HG03558 (cell line): ENCODE data around the gene UVSSA.
"Not testable (repeated sequence)": the region's sequence is repeated elsewhere in the genome, so short reads cannot be mapped to it uniquely, and the experiment has no call there.

Experiments used
- ATAC-seq: cut with Tn5 transposase; IDR thresholded peaks from one replicate; pipeline ENCODE4 v1.9.1; 2021; ENCODE audit warnings: moderate number of reproducible peaks; ENCODE audit not compliant: unreplicated experiment; ENCODE audit errors: extremely low read depth

Gene UVSSA

GRCh38 chr4:1362046-1362445 is 15.0 kb downstream of the UVSSA start:
- no peak for ATAC-seq

DNA sequence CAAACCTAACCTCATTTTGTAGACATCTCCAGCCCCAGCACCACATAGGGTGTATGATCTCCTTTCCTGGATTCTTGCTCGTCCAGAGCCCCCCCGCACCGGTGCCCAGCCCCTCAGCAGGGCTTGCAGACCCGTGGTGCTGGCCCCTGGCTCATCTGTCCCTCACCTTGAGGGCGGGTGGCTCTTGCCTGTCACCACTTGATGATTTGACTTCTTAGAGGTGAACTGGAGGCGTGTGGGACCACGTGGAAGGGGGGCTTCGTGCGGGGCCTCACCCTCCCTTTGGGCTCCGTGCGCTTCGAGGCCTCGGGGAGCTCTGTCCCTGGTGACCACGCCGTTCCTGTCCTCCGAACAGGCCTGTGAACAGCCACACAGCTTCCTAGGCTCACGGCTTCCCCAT is 15.5 kb downstream of the UVSSA start:
- ATAC-seq = no peak

DNA sequence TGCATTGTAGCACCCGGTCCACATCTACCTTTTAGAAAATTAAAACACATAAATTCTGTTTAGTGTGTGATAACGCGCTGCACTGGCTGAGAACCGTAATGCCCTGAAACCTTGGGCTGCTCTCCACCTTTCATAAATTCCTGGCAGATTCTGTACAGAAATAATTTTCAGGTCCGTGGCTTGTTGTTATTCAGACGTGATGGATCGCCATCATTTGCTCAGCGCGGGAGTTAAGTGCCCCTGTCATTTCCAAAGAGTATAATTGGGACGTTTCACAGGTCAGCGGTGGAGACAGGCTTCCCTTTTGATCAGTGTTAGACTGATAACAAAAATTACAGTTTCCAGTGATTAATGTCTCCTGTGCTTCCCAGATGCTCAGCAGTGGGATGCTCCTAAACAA is 16.5 kb downstream of the UVSSA start:
- ATAC-seq = no peak

GRCh38 chr4:1364217-1364616 is 17.2 kb downstream of the UVSSA start:
- no peak for ATAC-seq

- ATAC-seq = no peak
Observed at GRCh38 chr4:1364748-1365147, 17.7 kb downstream of the UVSSA start.

DNA sequence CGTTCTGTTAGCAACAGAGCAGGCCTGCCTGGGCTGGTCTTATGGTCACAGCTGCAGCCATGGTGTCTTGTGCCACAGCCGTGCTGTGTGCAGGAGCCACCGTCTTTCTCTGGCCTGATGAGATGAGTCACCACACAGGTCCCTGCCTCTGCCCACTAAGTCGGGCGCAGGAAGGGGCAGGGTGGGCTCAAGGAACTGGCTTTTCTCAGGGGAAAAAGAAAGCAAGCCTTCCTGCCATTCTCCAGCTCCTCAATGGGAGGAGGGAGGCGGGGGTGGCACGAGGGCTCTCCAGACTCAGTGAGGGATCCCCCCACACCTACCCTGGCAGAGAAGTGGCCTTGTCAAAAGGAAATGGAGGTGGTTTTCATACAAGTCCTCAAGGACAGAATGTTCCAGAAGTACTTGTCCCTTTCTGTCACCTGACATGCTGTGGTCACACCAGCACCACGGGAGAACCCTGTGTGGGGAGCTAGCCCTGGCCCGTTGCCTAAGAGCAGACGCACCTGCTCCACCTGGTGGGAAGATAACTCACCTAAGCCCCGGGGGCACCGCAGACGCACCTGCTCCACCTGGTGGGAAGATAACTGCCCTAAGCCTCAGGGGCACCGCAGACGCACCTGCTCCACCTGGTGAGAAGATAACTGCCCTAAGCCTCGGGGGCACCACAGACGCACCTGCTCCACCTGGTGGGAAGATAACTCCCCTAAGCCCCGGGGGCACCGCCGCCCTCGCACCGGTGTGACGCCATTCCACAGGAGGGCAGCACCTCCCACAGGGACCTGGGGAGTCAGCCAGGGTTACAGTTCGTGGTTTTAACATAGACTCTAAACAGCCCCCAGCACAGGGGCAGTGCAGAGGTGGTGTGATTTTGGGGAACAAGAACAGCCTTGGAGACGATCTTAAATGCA is 18.5 kb downstream of the UVSSA start:
- ATAC-seq = no peak

GRCh38 chr4:1366371-1367229 is 19.6 kb downstream of the UVSSA start:
- no peak for ATAC-seq

DNA sequence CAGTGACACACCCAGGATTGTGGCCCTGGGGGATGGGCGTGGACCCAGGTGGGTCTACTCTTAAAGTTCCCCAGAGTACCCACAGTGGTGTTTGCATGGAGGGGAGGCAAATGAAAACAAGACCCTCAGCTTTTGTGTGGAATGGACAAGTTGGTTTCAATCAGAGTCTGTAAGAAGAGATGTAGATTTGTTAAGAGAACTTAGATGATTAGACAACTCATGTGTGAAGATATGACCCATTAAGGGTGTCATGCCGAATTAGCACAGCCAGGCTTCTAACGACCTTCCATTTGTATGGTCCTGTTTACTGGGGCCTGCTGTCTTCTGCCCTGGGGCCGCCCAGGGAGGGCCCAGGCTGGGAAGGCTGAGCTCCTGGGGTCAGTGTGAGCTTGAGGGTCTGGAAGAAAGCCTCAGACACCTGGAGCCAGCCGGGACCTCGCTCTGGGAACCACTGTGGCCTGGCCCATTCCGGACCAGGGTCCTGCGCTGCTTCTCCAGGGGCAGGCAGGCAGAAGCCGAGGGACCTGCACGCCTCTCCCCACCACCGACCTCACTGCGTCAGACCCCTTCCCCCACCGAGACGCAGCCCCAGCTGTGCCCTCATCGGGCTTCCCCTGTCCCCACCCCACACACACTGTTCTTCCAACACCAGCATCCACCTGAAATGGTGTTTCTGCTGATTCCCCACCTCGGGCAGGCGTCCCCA is 20.4 kb downstream of the UVSSA start:
- ATAC-seq = no peak

GRCh38 chr4:1367936-1368289 is 20.9 kb downstream of the UVSSA start:
- ATAC-seq = no peak

DNA sequence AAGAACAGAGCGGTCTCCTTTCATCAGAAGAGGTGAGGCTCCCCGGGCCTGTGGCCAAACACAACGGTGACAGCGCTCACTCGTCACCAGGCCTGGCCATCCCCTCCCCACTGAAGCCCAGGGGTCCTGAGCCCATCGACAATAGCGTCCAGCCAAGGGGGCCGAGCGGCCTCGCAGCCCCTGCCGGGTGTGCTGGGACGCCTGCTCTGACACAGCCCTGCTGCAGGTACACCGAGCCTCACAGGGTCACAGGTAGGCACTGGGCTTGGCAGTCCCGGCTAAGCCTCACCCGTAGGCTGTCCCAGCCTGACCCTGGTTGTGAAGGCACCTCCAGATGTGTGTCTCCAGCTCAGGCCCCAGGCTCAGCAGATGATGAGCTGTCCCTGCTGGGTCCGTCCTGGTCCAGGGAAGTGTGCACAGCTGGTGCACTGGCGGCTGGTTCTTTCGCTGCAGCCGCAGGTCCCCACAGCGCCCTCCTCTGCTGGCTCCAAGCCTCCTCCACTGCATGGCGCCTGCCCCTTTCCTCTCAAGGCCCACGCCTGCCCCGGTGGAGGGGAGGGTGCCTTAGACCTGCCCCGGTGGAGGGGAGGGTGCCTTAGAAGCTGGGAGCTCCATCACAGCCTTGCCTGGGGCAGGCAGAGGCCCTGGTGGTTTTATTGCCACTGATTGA is 21.5 kb downstream of the UVSSA start:
- ATAC-seq = no peak

- ATAC-seq = no peak
Observed at GRCh38 chr4:1369091-1369450, 22.1 kb downstream of the UVSSA start.

- ATAC-seq = no peak
Observed at GRCh38 chr4:1369479-1370079, 22.6 kb downstream of the UVSSA start.

DNA sequence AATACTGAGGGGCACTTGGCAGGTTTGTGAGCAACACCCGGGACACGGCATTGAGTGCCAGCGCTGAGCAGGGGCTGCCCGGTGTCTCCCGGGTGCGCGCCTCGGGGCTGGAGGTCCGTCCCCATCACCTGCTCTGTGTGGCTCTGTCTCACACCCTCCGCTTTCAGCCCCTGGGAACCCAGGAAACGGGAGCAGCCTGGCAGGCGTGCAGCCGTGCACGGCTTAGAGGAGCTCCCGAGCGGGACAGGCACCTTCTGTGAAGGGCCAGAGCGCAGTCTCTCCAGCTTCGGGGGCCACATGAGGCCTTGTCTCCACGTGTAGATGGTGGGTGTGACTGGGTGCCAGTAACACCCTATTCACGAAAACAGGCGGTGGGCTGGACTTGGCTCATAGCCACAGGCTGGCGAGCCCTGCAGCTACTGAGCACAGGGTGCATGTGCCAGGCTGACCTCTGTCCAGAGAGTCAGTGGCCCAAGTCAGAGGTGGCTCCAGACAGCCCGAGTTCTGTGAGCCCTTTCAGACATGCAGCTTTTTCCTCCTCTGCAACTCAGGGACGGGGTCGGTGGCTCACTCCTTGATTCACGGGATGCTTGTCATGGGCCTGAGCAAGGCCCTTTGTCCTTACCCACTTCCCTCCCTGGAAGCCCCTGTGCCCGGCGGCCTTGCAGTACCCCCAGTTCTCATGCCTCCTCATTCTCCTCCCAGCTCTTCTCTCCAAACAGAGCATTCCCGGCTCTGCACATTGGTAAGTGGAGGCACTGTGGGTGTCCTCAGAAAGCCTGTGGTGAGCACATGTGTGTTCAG is 23.5 kb downstream of the UVSSA start:
- ATAC-seq = no peak

- no peak for ATAC-seq
Observed at GRCh38 chr4:1371176-1372165, 24.5 kb downstream of the UVSSA start.

- ATAC-seq = not testable (repeated sequence)
Observed at GRCh38 chr4:1372576-1372975, 25.6 kb downstream of the UVSSA start.

DNA sequence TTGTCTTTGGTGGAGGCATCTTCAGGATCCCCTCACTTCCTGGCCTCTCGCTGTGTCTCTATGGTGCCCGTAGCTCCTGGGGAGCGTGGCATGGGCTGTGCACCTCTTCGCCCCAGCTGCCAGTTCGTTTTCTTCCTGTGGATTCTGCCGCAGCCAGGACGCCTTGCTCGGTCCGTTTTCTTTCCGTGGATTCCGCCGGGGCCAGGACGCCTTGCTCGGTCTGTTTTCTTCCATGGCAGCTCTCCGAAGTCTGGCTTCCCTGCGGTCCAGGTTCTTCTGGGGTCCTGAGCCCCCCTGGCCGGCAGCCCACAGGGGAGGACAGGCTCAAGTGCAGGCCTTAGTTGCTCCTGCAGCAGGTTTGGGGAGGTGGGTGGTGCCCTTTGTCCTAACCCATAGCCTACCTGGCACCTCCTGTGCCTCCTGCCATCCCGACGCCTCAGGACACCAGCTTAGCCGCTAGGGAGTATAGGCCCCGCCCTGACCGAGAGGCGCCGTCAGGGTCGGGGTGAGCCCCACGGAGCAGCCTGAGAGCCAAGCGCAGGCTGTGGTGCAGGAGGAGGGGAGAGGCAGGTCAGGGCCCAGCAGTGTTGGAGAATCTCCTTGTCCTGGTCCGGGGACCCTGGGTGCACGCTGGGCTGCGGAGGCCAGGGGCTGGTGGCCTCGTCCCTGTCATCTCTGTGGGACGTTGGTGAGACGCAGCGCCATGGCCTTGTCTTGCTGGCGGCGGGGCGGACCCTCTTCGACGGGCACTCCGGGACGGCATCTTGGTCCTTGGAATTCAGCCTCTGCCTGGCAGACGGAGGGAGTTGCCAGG is 27.1 kb downstream of the UVSSA start:
- no peak for ATAC-seq

DNA sequence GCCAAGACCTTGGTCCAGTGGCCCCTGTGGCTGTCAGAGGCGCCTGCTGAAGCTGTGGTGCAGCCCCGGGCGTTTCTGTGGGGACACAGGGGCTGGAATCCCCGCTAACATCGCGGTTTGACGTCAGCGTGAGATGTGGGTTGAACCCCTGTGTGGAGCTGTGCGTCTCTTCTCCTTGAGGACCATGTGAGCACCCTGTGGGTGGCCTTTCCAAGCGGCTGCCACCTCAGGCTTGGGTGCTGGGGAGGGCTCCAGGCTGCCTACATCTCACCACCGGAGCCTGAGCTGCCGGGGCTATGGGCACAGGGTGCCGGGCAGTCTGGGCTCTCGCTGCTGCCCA is 27.7 kb downstream of the UVSSA start:
- ATAC-seq = no peak
